Peyer's patch (tissue), 4 donors: ENCODE measurements around the gene ITIH1. TPM values are rescaled to one million over a fixed set of nuclear protein-coding genes. Genes with fewer than 3 reads are reported as not detected.
"Not testable (repeated sequence)": the region's sequence is repeated elsewhere in the genome, so short reads cannot be mapped to it uniquely, and the experiment has no call there.

Experiments used
- DNase-seq, 3 donors: peaks; one replicate each; pipeline ENCODE4 v3.0.0-alpha.2; 2017 to 2019
- H3K27ac ChIP-seq, 4 donors: fragments of 200-600 bp; sonication (generic); one replicate each; pipeline ENCODE4 v1.5.1; 2016 to 2019
- H3K27me3 ChIP-seq, 2 donors: fragments of 200-600 bp; sonication (generic); one replicate each; pipeline ENCODE4 v1.5.1; 2019
- H3K36me3 ChIP-seq, 3 donors: fragments of 200-600 bp; sonication (generic); one replicate each; pipeline ENCODE4 v1.5.1; 2016 to 2019
- H3K4me1 ChIP-seq, 4 donors: fragments of 200-600 bp; sonication (generic); one replicate each; pipeline ENCODE4 v1.5.1; 2016 to 2019
- H3K4me3 ChIP-seq, 4 donors: fragments of 200-600 bp; sonication (generic); 1 replicate in 3 of 4; 2 replicates in 1 of 4; pipeline ENCODE4 v1.5.1; 2016 to 2019; ENCODE audit warnings: mild to moderate bottlenecking in 1 of 4
- H3K9me3 ChIP-seq, 4 donors: fragments of 200-600 bp; sonication (generic); one replicate each; pipeline ENCODE4 v1.5.1; 2016 to 2019; ENCODE audit warnings: mild to moderate bottlenecking in 1 of 4
- CTCF ChIP-seq, 6 experiments: fragments of 450-650 bp in 4 of 6; fragments of 200-600 bp in 2 of 6; sonication (generic) in 1 of 6; IDR thresholded peaks; one replicate each; pipeline ENCODE4 v1.5.1; 2017 to 2019; ENCODE audit warnings: antibody characterized with exemption in 6 of 6, mild to moderate bottlenecking in 3 of 6, moderate library complexity in 1 of 6
- POLR2A ChIP-seq, 2 donors: fragments of 450-650 bp; IDR thresholded peaks; one replicate each; pipeline ENCODE4 v1.5.1; 2017; ENCODE audit warnings: antibody characterized with exemption in 2 of 2, mild to moderate bottlenecking in 2 of 2, moderate library complexity in 2 of 2
- total RNA-seq, 4 donors: library from RNA; depleted of rRNA; stranded (reverse); fragments of >200 nt; gene quantifications; one replicate each; pipeline ENCODE4 v1.1.0, GENCODE V29; 2016

ITIH1 gene
- total RNA-seq = not detected

DNA sequence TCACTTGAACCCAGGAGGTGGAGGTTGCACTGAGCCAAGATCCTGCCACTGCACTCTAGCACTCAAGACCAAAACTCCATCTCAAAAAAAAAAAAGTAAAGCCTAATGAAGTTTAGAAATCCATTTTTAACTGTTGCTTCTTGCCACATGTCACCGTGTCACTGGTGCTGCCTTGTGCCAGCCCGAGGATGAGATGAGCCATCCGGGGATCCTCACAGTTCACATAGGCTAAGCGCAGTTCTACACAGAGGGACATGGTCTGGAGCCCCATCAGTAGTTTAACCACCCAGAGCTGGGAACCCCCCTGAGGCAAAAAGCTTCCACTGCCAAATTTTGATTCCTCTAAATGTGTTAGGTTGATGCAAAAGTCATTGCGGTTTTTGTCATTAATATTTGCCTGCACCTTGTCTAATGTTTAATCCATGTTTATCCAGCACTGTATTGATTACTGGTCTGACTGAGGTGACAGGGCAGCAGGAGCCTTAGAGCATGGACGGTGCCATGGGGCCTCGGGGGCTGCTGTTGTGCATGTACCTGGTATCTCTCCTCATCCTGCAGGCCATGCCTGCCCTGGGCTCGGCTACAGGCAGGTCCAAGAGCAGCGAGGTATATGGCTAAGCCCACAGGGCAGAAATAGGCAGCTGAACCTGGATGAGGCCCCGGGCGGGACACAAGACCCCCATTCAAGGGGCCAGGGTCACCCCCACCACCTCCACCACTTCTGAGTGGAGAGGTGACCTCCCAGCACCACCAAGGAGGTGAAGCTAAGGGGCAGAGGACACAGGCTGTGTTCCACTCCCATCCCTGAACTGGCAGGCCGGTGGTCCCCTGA lies at the start of gene ITIH1:
TSS of gene ITIH1 (plus strand) at position 473 of the 832 bp plus-strand sequence. CDS start at position 490, 17 bp downstream.
- DNase-seq = no peak
- Histone ChIP-seq H3K36me3 (no peaks in the 10 kb centered on the region), H3K9me3 (no peaks in the 10 kb centered on the region), H3K27me3 (no peaks in the 10 kb centered on the region), H3K4me3 (no peak within 1 kb of the TSS), H3K4me1 (no peaks in the 10 kb centered on the region), H3K27ac (no peak within 1 kb of the TSS)
- TF ChIP-seq POLR2A (IDR thresholded peaks at IDR 0.05) = no peak
- TF ChIP-seq CTCF (IDR thresholded peaks at IDR 0.05) = no peak

DNA sequence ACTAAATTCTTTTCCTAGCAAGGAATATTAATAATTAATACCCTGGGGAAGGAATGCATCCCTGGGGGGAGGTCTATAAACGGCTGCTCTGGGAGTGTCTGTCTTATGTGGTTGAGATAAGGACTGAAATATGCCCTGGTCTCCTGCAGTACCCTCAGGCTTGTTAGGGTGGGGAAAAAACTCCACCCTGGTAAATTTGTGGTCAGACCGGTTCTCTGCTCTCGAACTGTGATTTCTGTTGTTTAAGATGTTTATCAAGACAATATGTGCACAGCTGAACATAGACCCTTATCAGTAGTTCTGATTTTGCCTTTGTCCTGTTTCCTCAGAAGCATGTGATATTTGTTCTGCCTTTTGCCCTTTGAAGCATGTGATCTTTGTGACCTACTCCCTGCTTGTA lies 48.6 kb upstream of the ITIH1 start:
- DNase-seq, H3K27me3 ChIP-seq, H3K4me3 ChIP-seq, H3K27ac ChIP-seq, H3K9me3 ChIP-seq, H3K4me1 ChIP-seq: not testable (repeated sequence)
- peaks cover 0 to 36% (median 0%) of the 10 kb centered on the region in 3 donors for H3K36me3 ChIP-seq

GRCh38 chr3:52730681-52731080 lies 46.7 kb upstream of the ITIH1 start:
- TF ChIP-seq CTCF (IDR thresholded peaks at IDR 0.05) (no peak), POLR2A (IDR thresholded peaks at IDR 0.05) (no peak)
- Histone ChIP-seq H3K36me3 (peaks cover 0 to 40% (median 0%) of the 10 kb centered on the region in 3 donors), H3K9me3 (peaks cover 0 to 8% (median 0%) of the 10 kb centered on the region in 4 donors), H3K27me3 (no peaks in the 10 kb centered on the region), H3K4me1 (no peaks in the 10 kb centered on the region), H3K27ac (no peak overlapping the region), H3K4me3 (no peak overlapping the region)
- DNase-seq = no peak

GRCh38 chr3:52731590-52731989 lies 45.8 kb upstream of the ITIH1 start:
- no peak for DNase-seq
- Histone ChIP-seq H3K4me1 (no peaks in the 10 kb centered on the region), H3K27me3 (no peaks in the 10 kb centered on the region), H3K36me3 (peaks cover 0 to 48% (median 0%) of the 10 kb centered on the region in 3 donors), H3K9me3 (peaks cover 0 to 8% (median 0%) of the 10 kb centered on the region in 4 donors), H3K4me3 (no peak overlapping the region), H3K27ac (no peak overlapping the region)
- TF ChIP-seq POLR2A (IDR thresholded peaks at IDR 0.05) (no peak), CTCF (IDR thresholded peaks at IDR 0.05) (no peak)

- H3K36me3 ChIP-seq = peaks cover 0 to 55% (median 0%) of the 10 kb centered on the region in 3 donors
- no peak overlapping the region for H3K4me3 ChIP-seq
- no peaks in the 10 kb centered on the region for H3K27me3 ChIP-seq
- DNase-seq = no peak
- peaks cover 0 to 8% (median 0%) of the 10 kb centered on the region in 4 donors for H3K9me3 ChIP-seq
- TF ChIP-seq CTCF (IDR thresholded peaks at IDR 0.05) (no peak), POLR2A (IDR thresholded peaks at IDR 0.05) (no peak)
- H3K4me1 ChIP-seq = no peaks in the 10 kb centered on the region
- H3K27ac ChIP-seq = no peak overlapping the region
Measured at GRCh38 chr3:52733256-52733891, 44.0 kb upstream of the ITIH1 start.

DNA sequence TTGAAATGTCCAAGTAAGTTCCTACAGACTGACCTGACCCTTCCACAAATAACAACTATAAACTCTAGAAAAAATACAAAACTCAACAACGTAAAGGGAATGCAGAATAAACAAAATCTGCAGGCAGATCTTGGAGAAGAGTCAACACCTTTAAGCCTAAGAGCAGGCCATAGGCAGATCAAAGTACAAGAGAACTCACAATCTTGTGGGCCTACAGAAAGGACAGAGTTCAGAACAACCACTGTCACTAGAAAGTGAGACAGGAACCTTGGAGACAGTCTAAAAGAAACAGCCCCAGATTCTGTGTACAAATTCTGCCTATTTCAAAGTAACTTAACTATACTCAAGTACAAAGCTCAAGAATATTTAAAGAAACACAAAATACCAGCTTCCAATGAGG lies 37.7 kb upstream of the ITIH1 start:
- no peak overlapping the region for H3K4me3 ChIP-seq
- no peaks in the 10 kb centered on the region for H3K27me3 ChIP-seq
- TF ChIP-seq POLR2A (IDR thresholded peaks at IDR 0.05) = no peak
- TF ChIP-seq CTCF (IDR thresholded peaks at IDR 0.05) = no peak
- no peaks in the 10 kb centered on the region for H3K4me1 ChIP-seq
- no peaks in the 10 kb centered on the region for H3K9me3 ChIP-seq
- DNase-seq = no peak
- peak overlapping the region in 1 of 4 donors; percentile 19 for H3K27ac ChIP-seq
- peaks cover 0 to 62% (median 0%) of the 10 kb centered on the region in 3 donors for H3K36me3 ChIP-seq
